ENCODE measurements around the gene PAX2.

- TF ChIP-seq CTCF (IDR thresholded peaks at IDR 0.05; ENCODE audit: insufficient read depth, low read length, poor library complexity, severe bottlenecking), result no peak
- TF ChIP-seq EZH2phosphoT487 (conservative IDR thresholded peaks at IDR 0.05; ENCODE audit: low read length), result no peak
Measured at GRCh38 chr10:100831742-100832141, 86.4 kb downstream of the PAX2 start.
